DND-41 (cell line): Measurements from ENCODE around the gene MEGF6.

Experiments used
- ATAC-seq: fragments of 200-7000 bp; cut with Tn5 transposase; 3 replicates; pipeline ENCODE4 v1.9.1; 2021; ENCODE audit warnings: low read depth; ENCODE audit not compliant: insufficient read depth
- DNase-seq: peaks from one replicate; pipeline ENCODE4 v3.0.0-alpha.2; 2020
- H2AFZ ChIP-seq: 2 replicates; pipeline ENCODE4 v1.6.0; 2012; ENCODE audit warnings: low read depth, low read length
- H3K27ac ChIP-seq: 2 replicates; pipeline ENCODE4 v1.5.1; 2012; ENCODE audit warnings: low read length, inconsistent platforms
- H3K27me3 ChIP-seq: fragments of 200-600 bp; sonication (generic); 2 replicates; pipeline ENCODE4 v1.6.0; 2012; ENCODE audit warnings: low read length, mild to moderate bottlenecking, inconsistent platforms; ENCODE audit not compliant: insufficient read depth, poor library complexity
- H3K36me3 ChIP-seq: 2 replicates; pipeline ENCODE4 v1.5.1; 2012; ENCODE audit warnings: low read length, inconsistent platforms; ENCODE audit not compliant: insufficient read depth
- H3K4me1 ChIP-seq: 2 replicates; pipeline ENCODE4 v1.5.1; 2012; ENCODE audit warnings: mild to moderate bottlenecking, low read length; ENCODE audit not compliant: insufficient read depth
- H3K4me2 ChIP-seq: 2 replicates; pipeline ENCODE4 v1.6.0; 2012; ENCODE audit warnings: mild to moderate bottlenecking, moderate library complexity, low read length, inconsistent platforms; ENCODE audit not compliant: insufficient read depth
- H3K4me3 ChIP-seq, 2 experiments: fragments of 200-600 bp in 1 of 2; shearing (Covaris generic) in 1 of 2; 2 replicates each; pipeline ENCODE4 v1.5.1; 2012 to 2016; ENCODE audit warnings: inconsistent platforms in 2 of 2, low read length in 2 of 2, mild to moderate bottlenecking in 2 of 2, low read depth in 1 of 2, moderate library complexity in 1 of 2
- H3K79me2 ChIP-seq: 2 replicates; pipeline ENCODE4 v1.6.0; 2012; ENCODE audit warnings: low read length, inconsistent platforms; ENCODE audit not compliant: insufficient read depth
- H3K9ac ChIP-seq: 2 replicates; pipeline ENCODE4 v1.6.0; 2012; ENCODE audit warnings: low read depth, mild to moderate bottlenecking, inconsistent platforms, low read length, moderate library complexity
- H3K9me3 ChIP-seq: 2 replicates; pipeline ENCODE4 v1.5.1; 2012; ENCODE audit warnings: low read length, moderate library complexity, mild to moderate bottlenecking, inconsistent platforms; ENCODE audit not compliant: insufficient read depth, severe bottlenecking
- H4K20me1 ChIP-seq: 2 replicates; pipeline ENCODE4 v1.6.0; 2012; ENCODE audit warnings: low read length; ENCODE audit not compliant: insufficient read depth
- CTCF ChIP-seq: IDR thresholded peaks from 2 replicates; pipeline ENCODE4 v1.5.1; 2012; ENCODE audit warnings: borderline replicate concordance, low read length, moderate library complexity, mild to moderate bottlenecking; ENCODE audit not compliant: poor library complexity, severe bottlenecking; ENCODE audit errors: extremely low read depth
- EZH2 ChIP-seq: IDR thresholded peaks from 3 replicates; pipeline ENCODE4 v1.6.1; 2012; ENCODE audit warnings: borderline replicate concordance, low read depth, mild to moderate bottlenecking, moderate library complexity, low read length, inconsistent platforms; ENCODE audit not compliant: severe bottlenecking

MEGF6 gene

GRCh38 chr1:3636080-3636479 is 24.8 kb upstream of the MEGF6 start:
- no peak for TF ChIP-seq EZH2
- no peak for TF ChIP-seq CTCF
- Histone ChIP-seq H3K79me2 (no peaks in the 10 kb centered on the region), H2AFZ (no peak overlapping the region), H3K27me3 (no peaks in the 10 kb centered on the region), H3K9ac (no peak overlapping the region), H3K4me3 (no peak overlapping the region), H3K27ac (no peak overlapping the region), H3K9me3 (no peaks in the 10 kb centered on the region), H3K4me2 (no peak overlapping the region), H3K4me1 (no peaks in the 10 kb centered on the region), H3K36me3 (peaks cover 93% of the 10 kb centered on the region), H4K20me1 (peaks cover 22% of the 10 kb centered on the region)
- ATAC-seq (no peak), DNase-seq (no peak)

- H3K4me2 ChIP-seq, result no peak overlapping the region
- H3K9me3 ChIP-seq, result no peaks in the 10 kb centered on the region
- H3K79me2 ChIP-seq, result no peaks in the 10 kb centered on the region
- H3K9ac ChIP-seq, result no peak overlapping the region
- no peak overlapping the region for H2AFZ ChIP-seq
- H3K4me1 ChIP-seq, result no peaks in the 10 kb centered on the region
- H3K4me3 ChIP-seq, result no peak overlapping the region
- H3K27me3 ChIP-seq, result no peaks in the 10 kb centered on the region
- no peak overlapping the region for H3K27ac ChIP-seq
- no peak for TF ChIP-seq CTCF
- TF ChIP-seq EZH2, result no peak
- H4K20me1 ChIP-seq, result peaks cover 19% of the 10 kb centered on the region
- ATAC-seq (no peak), DNase-seq (no peak)
- peaks cover 99% of the 10 kb centered on the region for H3K36me3 ChIP-seq
Measured at GRCh38 chr1:3634059-3634800, 22.9 kb upstream of the MEGF6 start.

GRCh38 chr1:3633344-3634058 is 22.2 kb upstream of the MEGF6 start:
- H3K4me2 ChIP-seq, result no peak overlapping the region
- DNase-seq (no peak), ATAC-seq (no peak)
- no peaks in the 10 kb centered on the region for H3K27me3 ChIP-seq
- no peak overlapping the region for H2AFZ ChIP-seq
- no peak overlapping the region for H3K9ac ChIP-seq
- H3K36me3 ChIP-seq, result peaks cover 98% of the 10 kb centered on the region
- no peaks in the 10 kb centered on the region for H3K9me3 ChIP-seq
- no peak overlapping the region for H3K4me3 ChIP-seq
- H3K79me2 ChIP-seq, result no peaks in the 10 kb centered on the region
- H4K20me1 ChIP-seq, result peaks cover 18% of the 10 kb centered on the region; the same call in 1 of the 2 replicates
- TF ChIP-seq CTCF, result no peak
- TF ChIP-seq EZH2, result no peak
- H3K27ac ChIP-seq, result no peak overlapping the region
- H3K4me1 ChIP-seq, result no peaks in the 10 kb centered on the region
